HepG2 (cell line): ENCODE measurements around the gene ARHGAP5. TPM values are rescaled to one million over a fixed set of nuclear protein-coding genes. Genes with fewer than 3 reads are reported as not detected.
A peak's percentile ranks its signal among the peaks of the same experiment; 100 is the strongest.

Source experiments
- ATRX ChIP-seq: sonication (generic); formaldehyde crosslinking; IDR thresholded peaks from 2 replicates; pipeline ENCODE4 v1.4.0; 2020; ENCODE audit warnings: missing genetic modification reagents, borderline replicate concordance
- GLI4 ChIP-seq: sonication (generic); formaldehyde crosslinking; IDR thresholded peaks from 2 replicates; pipeline ENCODE4 v1.5.1; 2020; ENCODE audit warnings: missing genetic modification reagents, mild to moderate bottlenecking, moderate library complexity, borderline replicate concordance
- MIXL1 ChIP-seq: IDR thresholded peaks from 2 replicates; pipeline ENCODE4 v1.6.1; 2016
- MTERF4 ChIP-seq: sonication (generic); formaldehyde crosslinking; IDR thresholded peaks from 2 replicates; pipeline ENCODE4 v1.8.0; 2023; ENCODE audit warnings: mild to moderate bottlenecking, missing genetic modification reagents
- NFKBIZ ChIP-seq: IDR thresholded peaks from 2 replicates; pipeline ENCODE4 v1.6.1; 2018; ENCODE audit warnings: missing genetic modification reagents, missing compliant biosample characterization
- PRPF4 ChIP-seq: fragments of 200-400 bp; formaldehyde crosslinking; IDR thresholded peaks from 2 replicates; pipeline ENCODE4 v1.6.1; 2016; ENCODE audit warnings: low read length, low read depth; ENCODE audit not compliant: poor library complexity, severe bottlenecking
- RFXAP ChIP-seq: sonication (generic); formaldehyde crosslinking; IDR thresholded peaks from 2 replicates; pipeline ENCODE4 v1.4.0; 2020; ENCODE audit warnings: missing genetic modification reagents, borderline replicate concordance
- SALL1 ChIP-seq: sonication (generic); formaldehyde crosslinking; IDR thresholded peaks from 2 replicates; pipeline ENCODE4 v1.8.0; 2022; ENCODE audit warnings: mild to moderate bottlenecking, missing genetic modification reagents
- SOX5 ChIP-seq: IDR thresholded peaks from 2 replicates; pipeline ENCODE4 v1.6.1; 2016; ENCODE audit warnings: borderline replicate concordance
- SP4 ChIP-seq: sonication (generic); formaldehyde crosslinking; IDR thresholded peaks from 2 replicates; pipeline ENCODE4 v1.8.1; 2023; ENCODE audit warnings: mild to moderate bottlenecking, missing genetic modification reagents
- TCF7L2 ChIP-seq: IDR thresholded peaks from 2 replicates; pipeline ENCODE4 v1.6.1; 2011; ENCODE audit warnings: mild to moderate bottlenecking, low read depth, low read length, moderate library complexity
- TRIM24 ChIP-seq: sonication (generic); formaldehyde crosslinking; IDR thresholded peaks from 2 replicates; pipeline ENCODE4 v1.8.0; 2022; ENCODE audit warnings: mild to moderate bottlenecking, missing genetic modification reagents
- TSC22D2 ChIP-seq: sonication (generic); formaldehyde crosslinking; IDR thresholded peaks from 2 replicates; pipeline ENCODE4 v1.5.1; 2020; ENCODE audit warnings: missing genetic modification reagents, mild to moderate bottlenecking, borderline replicate concordance
- XBP1 ChIP-seq: sonication (generic); formaldehyde crosslinking; IDR thresholded peaks from 2 replicates; pipeline ENCODE4 v1.5.0; 2020; ENCODE audit warnings: missing genetic modification reagents
- ZFP36L1 ChIP-seq: sonication (generic); formaldehyde crosslinking; IDR thresholded peaks from 2 replicates; pipeline ENCODE4 v1.8.0; 2022; ENCODE audit warnings: mild to moderate bottlenecking, missing genetic modification reagents, moderate library complexity
- ZMAT3 ChIP-seq: sonication (generic); formaldehyde crosslinking; conservative IDR thresholded peaks from 2 replicates; pipeline ENCODE4 v1.7.0; 2021; ENCODE audit warnings: missing genetic modification reagents
- ZMYM4 ChIP-seq: sonication (generic); formaldehyde crosslinking; IDR thresholded peaks from 2 replicates; pipeline ENCODE4 v1.8.1; 2023; ENCODE audit warnings: mild to moderate bottlenecking, missing genetic modification reagents
- ZNF549 ChIP-seq: sonication (generic); formaldehyde crosslinking; IDR thresholded peaks from 2 replicates; pipeline ENCODE4 v1.5.0; 2020; ENCODE audit warnings: missing genetic modification reagents
- ZNF562 ChIP-seq: sonication (generic); formaldehyde crosslinking; IDR thresholded peaks from 2 replicates; pipeline ENCODE4 v1.8.0; 2022; ENCODE audit warnings: missing genetic modification reagents, borderline replicate concordance
- polyA plus RNA-seq, 8 experiments: library from polyadenylated mRNA; depleted of rRNA in 3 of 8; stranded (reverse) in 7 of 8; unstranded in 1 of 8; fragments of >200 nt; fragmentation: Illumina TruSeq in 4 of 8; extraction: Trizol in 4 of 8; gene quantifications; 2 replicates each; pipeline versions ENCODE4 v1.2.1 to v1.2.3, GENCODE V29; 2011 to 2016; ENCODE audit warnings: low read depth in 4 of 8, missing spikeins in 1 of 8, mixed read lengths in 1 of 8; ENCODE audit not compliant: insufficient read depth in 1 of 8
- total RNA-seq, 5 experiments: library from RNA; depleted of rRNA; stranded (reverse); fragments of >200 nt; fragmentation: Illumina TruSeq; extraction: Trizol; gene quantifications; 2 replicates each; pipeline ENCODE4 v1.2.3, GENCODE V29; 2016; ENCODE audit warnings: low read depth in 1 of 5
- TF ChIP-seq, protein P1 (sequence below): sonication (generic); formaldehyde crosslinking; IDR thresholded peaks from 2 replicates; pipeline ENCODE4 v1.8.0; 2022; ENCODE audit warnings: missing genetic modification reagents, low read depth, mild to moderate bottlenecking, borderline replicate concordance
- TF ChIP-seq, protein P2 (sequence below): sonication (generic); formaldehyde crosslinking; IDR thresholded peaks from 2 replicates; pipeline ENCODE4 v1.4.0; 2020; ENCODE audit warnings: mild to moderate bottlenecking, missing genetic modification reagents
- TF ChIP-seq, protein P3 (sequence below): sonication (generic); formaldehyde crosslinking; IDR thresholded peaks from 2 replicates; pipeline ENCODE4 v1.4.0; 2020; ENCODE audit warnings: mild to moderate bottlenecking, missing genetic modification reagents
- TF ChIP-seq, protein P4 (sequence below): sonication (generic); formaldehyde crosslinking; IDR thresholded peaks from 2 replicates; pipeline ENCODE4 v1.8.1; 2023; ENCODE audit warnings: mild to moderate bottlenecking, missing genetic modification reagents

The ARHGAP5 gene
- total and polyA plus RNA-seq, 2 of the 13 experiments (the other 11 are each of a cell fraction or from before 2014, with no cell fraction given) = 33.7 to 144 TPM

- TF ChIP-seq, protein P1, sequence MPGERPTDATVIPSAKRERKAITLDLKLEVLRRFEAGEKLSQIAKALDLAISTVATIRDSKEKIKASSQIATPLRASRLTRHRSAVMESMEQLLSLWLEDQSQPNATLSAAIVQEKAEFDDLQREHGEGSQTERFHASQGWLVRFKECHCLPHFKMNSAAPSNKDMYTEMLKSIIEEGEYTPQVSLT (CRISPR knock-in tag) = no peak
- peak; percentile 77 for TF ChIP-seq SOX5 (CRISPR knock-in tag)
- peak; percentile 73 for TF ChIP-seq TSC22D2 (CRISPR knock-in tag)
- TF ChIP-seq ZMYM4 (CRISPR knock-in tag) = peak; percentile 93
- TF ChIP-seq ZMAT3 (CRISPR knock-in tag) = peak; percentile 99
- TF ChIP-seq, protein P2, sequence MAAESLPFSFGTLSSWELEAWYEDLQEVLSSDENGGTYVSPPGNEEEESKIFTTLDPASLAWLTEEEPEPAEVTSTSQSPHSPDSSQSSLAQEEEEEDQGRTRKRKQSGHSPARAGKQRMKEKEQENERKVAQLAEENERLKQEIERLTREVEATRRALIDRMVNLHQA (CRISPR knock-in tag) = peak; percentile 77; the same call in 1 of the 2 replicates
- TF ChIP-seq PRPF4 = no peak
- TF ChIP-seq, protein P3, sequence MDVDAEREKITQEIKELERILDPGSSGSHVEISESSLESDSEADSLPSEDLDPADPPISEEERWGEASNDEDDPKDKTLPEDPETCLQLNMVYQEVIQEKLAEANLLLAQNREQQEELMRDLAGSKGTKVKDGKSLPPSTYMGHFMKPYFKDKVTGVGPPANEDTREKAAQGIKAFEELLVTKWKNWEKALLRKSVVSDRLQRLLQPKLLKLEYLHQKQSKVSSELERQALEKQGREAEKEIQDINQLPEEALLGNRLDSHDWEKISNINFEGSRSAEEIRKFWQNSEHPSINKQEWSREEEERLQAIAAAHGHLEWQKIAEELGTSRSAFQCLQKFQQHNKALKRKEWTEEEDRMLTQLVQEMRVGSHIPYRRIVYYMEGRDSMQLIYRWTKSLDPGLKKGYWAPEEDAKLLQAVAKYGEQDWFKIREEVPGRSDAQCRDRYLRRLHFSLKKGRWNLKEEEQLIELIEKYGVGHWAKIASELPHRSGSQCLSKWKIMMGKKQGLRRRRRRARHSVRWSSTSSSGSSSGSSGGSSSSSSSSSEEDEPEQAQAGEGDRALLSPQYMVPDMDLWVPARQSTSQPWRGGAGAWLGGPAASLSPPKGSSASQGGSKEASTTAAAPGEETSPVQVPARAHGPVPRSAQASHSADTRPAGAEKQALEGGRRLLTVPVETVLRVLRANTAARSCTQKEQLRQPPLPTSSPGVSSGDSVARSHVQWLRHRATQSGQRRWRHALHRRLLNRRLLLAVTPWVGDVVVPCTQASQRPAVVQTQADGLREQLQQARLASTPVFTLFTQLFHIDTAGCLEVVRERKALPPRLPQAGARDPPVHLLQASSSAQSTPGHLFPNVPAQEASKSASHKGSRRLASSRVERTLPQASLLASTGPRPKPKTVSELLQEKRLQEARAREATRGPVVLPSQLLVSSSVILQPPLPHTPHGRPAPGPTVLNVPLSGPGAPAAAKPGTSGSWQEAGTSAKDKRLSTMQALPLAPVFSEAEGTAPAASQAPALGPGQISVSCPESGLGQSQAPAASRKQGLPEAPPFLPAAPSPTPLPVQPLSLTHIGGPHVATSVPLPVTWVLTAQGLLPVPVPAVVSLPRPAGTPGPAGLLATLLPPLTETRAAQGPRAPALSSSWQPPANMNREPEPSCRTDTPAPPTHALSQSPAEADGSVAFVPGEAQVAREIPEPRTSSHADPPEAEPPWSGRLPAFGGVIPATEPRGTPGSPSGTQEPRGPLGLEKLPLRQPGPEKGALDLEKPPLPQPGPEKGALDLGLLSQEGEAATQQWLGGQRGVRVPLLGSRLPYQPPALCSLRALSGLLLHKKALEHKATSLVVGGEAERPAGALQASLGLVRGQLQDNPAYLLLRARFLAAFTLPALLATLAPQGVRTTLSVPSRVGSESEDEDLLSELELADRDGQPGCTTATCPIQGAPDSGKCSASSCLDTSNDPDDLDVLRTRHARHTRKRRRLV = peak; percentile 100
- 0 out of 2 replicates have a peak, but pooled peaks have one; percentile 97 for TF ChIP-seq GLI4 (CRISPR knock-in tag)
- TF ChIP-seq RFXAP = peak; percentile 96
- TF ChIP-seq TCF7L2 = no peak
- no peak for TF ChIP-seq ZNF549 (CRISPR knock-in tag)
- TF ChIP-seq ZNF562 = peak; percentile 33; the same call in 1 of the 2 replicates
- peak; percentile 99 for TF ChIP-seq MTERF4 (CRISPR knock-in tag)
- peak; percentile 91; the same call in 1 of the 2 replicates for TF ChIP-seq ATRX
- TF ChIP-seq MIXL1 (CRISPR knock-in tag) = peak; percentile 69
- no peak for TF ChIP-seq XBP1 (CRISPR knock-in tag)
- peak; percentile 82 for TF ChIP-seq SP4 (CRISPR knock-in tag)
- peak; percentile 22; the same call in 1 of the 2 replicates for TF ChIP-seq TRIM24 (CRISPR knock-in tag)
- peak; percentile 96 for TF ChIP-seq SALL1 (CRISPR knock-in tag)
- peak; percentile 14 for TF ChIP-seq ZFP36L1 (CRISPR knock-in tag)
- TF ChIP-seq, protein P4, sequence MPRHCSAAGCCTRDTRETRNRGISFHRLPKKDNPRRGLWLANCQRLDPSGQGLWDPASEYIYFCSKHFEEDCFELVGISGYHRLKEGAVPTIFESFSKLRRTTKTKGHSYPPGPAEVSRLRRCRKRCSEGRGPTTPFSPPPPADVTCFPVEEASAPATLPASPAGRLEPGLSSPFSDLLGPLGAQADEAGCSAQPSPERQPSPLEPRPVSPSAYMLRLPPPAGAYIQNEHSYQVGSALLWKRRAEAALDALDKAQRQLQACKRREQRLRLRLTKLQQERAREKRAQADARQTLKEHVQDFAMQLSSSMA (CRISPR knock-in tag) = peak; percentile 97
- TF ChIP-seq NFKBIZ (CRISPR knock-in tag) = no peak; the same call in 1 of the 2 replicates
Measured at GRCh38 chr14:32201193-32201815, 124.2 kb downstream of the ARHGAP5 start (continued).
